Adrenal gland (tissue), 12 donors: ENCODE results near the gene DLGAP1. TPM values are rescaled to one million over a fixed set of nuclear protein-coding genes. Genes with fewer than 3 reads are reported as not detected.

ENCODE experiments used
- DNase-seq, 7 donors: peaks; one replicate each; pipeline ENCODE4 v3.0.0-alpha.2; 2019 to 2020
- H3K27ac ChIP-seq, 5 donors: fragments of 200-600 bp; sonication (generic) in 4 of 5; 1 replicate in 3 of 5; 2 replicates in 2 of 5; pipeline versions ENCODE4 v1.5.1 to v1.8.0; 2016 to 2020; ENCODE audit warnings: mild to moderate bottlenecking in 1 of 5
- H3K27me3 ChIP-seq: fragments of 200-600 bp; 2 replicates; pipeline ENCODE4 v1.8.0; 2021
- H3K36me3 ChIP-seq, 2 donors: fragments of 200-600 bp; replicated peaks in 1 of 2; 1 replicate in 1 of 2; 2 replicates in 1 of 2; pipeline versions ENCODE4 v1.5.1 to v1.8.0; 2018 to 2022
- H3K4me1 ChIP-seq, 2 donors: fragments of 200-600 bp; replicated peaks in 1 of 2; 1 replicate in 1 of 2; 2 replicates in 1 of 2; pipeline versions ENCODE4 v1.5.1 to v1.8.0; 2018 to 2021
- H3K4me3 ChIP-seq, 4 donors: fragments of 200-600 bp; sonication (generic) in 3 of 4; one replicate each; pipeline ENCODE4 v1.5.1; 2016 to 2018
- H3K9me3 ChIP-seq, 3 donors: fragments of 200-600 bp; sonication (generic) in 1 of 3; replicated peaks in 1 of 3; 1 replicate in 2 of 3; 2 replicates in 1 of 3; pipeline versions ENCODE4 v1.5.1 to v1.8.0; 2016 to 2021
- POLR2A ChIP-seq, 2 donors: fragments of 450-650 bp; IDR thresholded peaks; one replicate each; pipeline ENCODE4 v1.6.1; 2017; ENCODE audit warnings: antibody characterized with exemption in 2 of 2, mild to moderate bottlenecking in 2 of 2, moderate library complexity in 1 of 2
- WGBS, 4 donors: extraction: QIAGEN DNeasy Blood & Tissue Kit in 2 of 4; methylation state at CpG; one replicate each; pipeline versions ENCODE4 v1.1.5 to v1.1.7; 2013 to 2017; 5-methylcytosine and 5-hydroxymethylcytosine counted together
- intact Hi-C, 2 donors: fragments of 100-400 bp; cut with DNase I; formaldehyde crosslinking; loops; one replicate each; pipeline versions ENCODE4 v1.14.1 to v1.15.0; 2022 to 2023
- polyA plus RNA-seq, 3 donors: library from polyadenylated mRNA; stranded (reverse); fragments of 200-250 nt in 2 of 3; fragments of 350-450 nt in 1 of 3; fragmentation: Illumina TruSeq in 1 of 3; extraction: RNeasy Lipid Tissue Mini Kit (QIAGEN cat#74804) in 1 of 3; gene quantifications; one replicate each; pipeline ENCODE4 v1.2.3, GENCODE V29; 2013 to 2014
- total RNA-seq, 9 donors: library from RNA; depleted of rRNA in 4 of 9; stranded (reverse); fragments of >200 nt in 4 of 9; fragments of 120-200 nt in 1 of 9; fragmentation: NEBNext Ultra II Directional in 1 of 9; extraction: Animal tissue kit (Norgen Biotek cat#: 25700) in 1 of 9; gene quantifications; one replicate each; pipeline versions ENCODE4 v1.1.0 to v1.2.4, GENCODE V29; 2013 to 2023
- TF ChIP-seq, protein P1 (sequence below), 6 experiments: fragments of 450-650 bp in 4 of 6; fragments of 200-600 bp in 2 of 6; sonication (generic) in 1 of 6; IDR thresholded peaks; 1 replicate in 5 of 6; 2 replicates in 1 of 6; pipeline versions ENCODE4 v1.5.1 to v1.8.0; 2016 to 2021; ENCODE audit warnings: antibody characterized with exemption in 6 of 6, mild to moderate bottlenecking in 2 of 6, moderate library complexity in 1 of 6
- donor health status: healthy with polysubstance abuse.
- donor health status: Bipolar disorder and iron deficiency.
- donor health status: DM: yes; HTN: yes; CAD: no.
- donor health status: DM: no; HTN: no; CAD: no.
- donor health status: DM: no; HTN: no; CAD: no.
- donor health status: DM: yes; HTN: yes; CAD: no.

DLGAP1 gene
- total and polyA plus RNA-seq, 12 donors: 1.7 to 30.9 (median 12.9) TPM

DNA sequence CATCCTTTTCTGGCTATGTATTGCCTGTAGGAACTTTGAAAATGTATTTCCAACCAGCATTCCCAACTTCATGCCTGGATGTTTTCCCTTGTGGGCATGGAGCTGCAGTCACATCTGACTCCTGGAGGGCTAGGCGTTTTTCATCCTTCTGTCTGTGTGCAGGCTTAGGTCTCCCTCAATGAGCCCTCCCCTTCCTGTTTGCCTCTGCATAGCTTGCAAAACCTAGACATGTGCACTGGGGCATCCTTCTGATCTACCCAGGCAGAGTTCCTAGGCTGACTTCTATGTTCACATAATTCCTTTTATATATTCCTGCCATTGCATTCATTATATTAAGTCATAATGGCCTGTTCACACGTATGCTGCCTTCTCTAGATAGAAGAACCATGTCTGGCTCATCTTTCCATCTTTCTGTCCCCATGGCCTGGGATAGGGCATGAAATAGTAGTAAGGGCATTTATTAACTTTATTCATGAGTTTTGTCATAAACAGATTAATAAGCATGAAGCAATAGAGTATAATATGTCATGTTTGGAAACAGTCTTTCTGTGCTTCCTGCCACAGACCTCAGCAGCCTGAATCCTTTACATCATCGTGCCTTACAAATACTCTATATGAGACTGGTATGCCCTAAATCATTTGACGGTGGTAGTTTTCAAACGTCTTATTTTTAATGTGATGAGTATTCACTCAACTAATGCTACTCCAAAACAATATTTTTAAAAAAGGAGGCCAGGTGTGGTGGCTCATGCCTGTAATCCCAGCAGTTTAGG is 809.5 kb downstream of the DLGAP1 start:
- no peaks in the 10 kb centered on the region for H3K36me3 ChIP-seq
- H3K27ac ChIP-seq: no peak overlapping the region
- H3K27me3 ChIP-seq: no peaks in the 10 kb centered on the region
- 81 to 88% (median 84%) methylated on average over 5 of the region's 5 CpGs for WGBS, 4 donors
- TF ChIP-seq, protein P1, sequence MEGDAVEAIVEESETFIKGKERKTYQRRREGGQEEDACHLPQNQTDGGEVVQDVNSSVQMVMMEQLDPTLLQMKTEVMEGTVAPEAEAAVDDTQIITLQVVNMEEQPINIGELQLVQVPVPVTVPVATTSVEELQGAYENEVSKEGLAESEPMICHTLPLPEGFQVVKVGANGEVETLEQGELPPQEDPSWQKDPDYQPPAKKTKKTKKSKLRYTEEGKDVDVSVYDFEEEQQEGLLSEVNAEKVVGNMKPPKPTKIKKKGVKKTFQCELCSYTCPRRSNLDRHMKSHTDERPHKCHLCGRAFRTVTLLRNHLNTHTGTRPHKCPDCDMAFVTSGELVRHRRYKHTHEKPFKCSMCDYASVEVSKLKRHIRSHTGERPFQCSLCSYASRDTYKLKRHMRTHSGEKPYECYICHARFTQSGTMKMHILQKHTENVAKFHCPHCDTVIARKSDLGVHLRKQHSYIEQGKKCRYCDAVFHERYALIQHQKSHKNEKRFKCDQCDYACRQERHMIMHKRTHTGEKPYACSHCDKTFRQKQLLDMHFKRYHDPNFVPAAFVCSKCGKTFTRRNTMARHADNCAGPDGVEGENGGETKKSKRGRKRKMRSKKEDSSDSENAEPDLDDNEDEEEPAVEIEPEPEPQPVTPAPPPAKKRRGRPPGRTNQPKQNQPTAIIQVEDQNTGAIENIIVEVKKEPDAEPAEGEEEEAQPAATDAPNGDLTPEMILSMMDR (IDR thresholded peaks at IDR 0.05): no peak
- TF ChIP-seq POLR2A (IDR thresholded peaks at IDR 0.05): no peak
- H3K4me1 ChIP-seq: peaks cover 16 to 25% of the 10 kb centered on the region in 2 donors
- intact Hi-C loops: no loop called here
- no peaks in the 10 kb centered on the region for H3K9me3 ChIP-seq
- no peak overlapping the region for H3K4me3 ChIP-seq
- no peak for DNase-seq

DNA sequence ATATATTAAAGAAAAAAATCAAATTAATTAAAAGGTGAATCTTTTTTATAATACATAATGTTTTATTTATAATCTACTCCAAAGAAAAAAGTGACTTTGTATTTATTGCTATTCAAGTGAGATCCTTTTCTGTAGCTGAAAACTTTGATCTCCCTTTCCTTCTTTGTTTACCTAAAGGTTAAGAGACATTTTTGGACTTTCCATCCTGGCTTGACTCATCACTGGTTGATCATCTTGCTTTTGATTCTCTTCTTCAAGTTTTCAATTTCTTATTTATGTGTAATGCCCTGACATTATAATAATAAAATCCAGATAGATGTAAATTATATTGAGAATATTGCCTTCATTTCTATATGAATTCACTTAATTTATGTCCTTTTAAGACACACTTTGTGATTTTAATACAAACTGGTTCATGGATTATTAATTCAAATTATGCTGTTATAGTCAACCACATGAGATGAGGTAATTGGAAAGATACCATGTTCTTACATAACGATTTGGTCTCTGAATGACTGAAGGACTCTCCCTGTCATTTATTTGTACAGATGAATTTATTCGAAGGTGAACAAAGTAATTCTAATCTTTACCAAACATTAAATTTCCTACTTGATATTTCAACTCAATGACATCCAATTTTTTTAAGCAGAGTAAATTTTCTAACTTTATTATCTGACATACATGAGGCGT is 820.7 kb downstream of the DLGAP1 start:
- Histone ChIP-seq H3K9me3 (no peaks in the 10 kb centered on the region), H3K4me1 (no peaks in the 10 kb centered on the region), H3K27me3 (no peaks in the 10 kb centered on the region), H3K36me3 (no peaks in the 10 kb centered on the region), H3K4me3 (no peak overlapping the region), H3K27ac (no peak overlapping the region)
- TF ChIP-seq, protein P1 (IDR thresholded peaks at IDR 0.05): no peak
- intact Hi-C loops: no loop called here
- DNase-seq: no peak
- WGBS, 4 donors: 62 to 67% (median 65%) methylated on average over 3 of the region's 3 CpGs

DNA sequence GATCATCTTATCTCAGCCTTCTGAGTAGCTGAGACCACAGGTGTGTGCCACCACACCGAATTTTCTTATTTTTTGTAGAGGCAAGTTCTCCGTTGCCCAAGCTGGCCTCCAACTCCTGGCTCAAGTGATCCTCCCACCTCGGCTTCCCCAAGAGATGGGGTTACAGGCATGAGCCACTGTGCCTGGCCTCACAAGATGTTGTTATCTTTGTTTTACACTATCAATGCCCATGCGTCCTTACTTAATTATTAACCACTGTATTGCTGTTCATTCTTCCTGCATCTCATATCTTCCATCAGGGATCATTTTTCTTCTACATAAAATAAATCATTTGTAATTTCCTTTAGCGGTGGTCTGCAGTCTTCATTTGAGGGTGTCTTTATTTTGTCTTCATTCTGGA is 823.2 kb downstream of the DLGAP1 start:
- Histone ChIP-seq H3K4me1 (no peaks in the 10 kb centered on the region), H3K36me3 (no peaks in the 10 kb centered on the region), H3K4me3 (no peak overlapping the region), H3K27me3 (no peaks in the 10 kb centered on the region), H3K27ac (no peak overlapping the region), H3K9me3 (no peaks in the 10 kb centered on the region)
- TF ChIP-seq POLR2A (IDR thresholded peaks at IDR 0.05): no peak
- TF ChIP-seq, protein P1 (IDR thresholded peaks at IDR 0.05): no peak
- no peak for DNase-seq
- 85 to 94% (median 89%) methylated on average over 5 of the region's 5 CpGs for WGBS, 4 donors
- intact Hi-C loops: no loop called here

DNA sequence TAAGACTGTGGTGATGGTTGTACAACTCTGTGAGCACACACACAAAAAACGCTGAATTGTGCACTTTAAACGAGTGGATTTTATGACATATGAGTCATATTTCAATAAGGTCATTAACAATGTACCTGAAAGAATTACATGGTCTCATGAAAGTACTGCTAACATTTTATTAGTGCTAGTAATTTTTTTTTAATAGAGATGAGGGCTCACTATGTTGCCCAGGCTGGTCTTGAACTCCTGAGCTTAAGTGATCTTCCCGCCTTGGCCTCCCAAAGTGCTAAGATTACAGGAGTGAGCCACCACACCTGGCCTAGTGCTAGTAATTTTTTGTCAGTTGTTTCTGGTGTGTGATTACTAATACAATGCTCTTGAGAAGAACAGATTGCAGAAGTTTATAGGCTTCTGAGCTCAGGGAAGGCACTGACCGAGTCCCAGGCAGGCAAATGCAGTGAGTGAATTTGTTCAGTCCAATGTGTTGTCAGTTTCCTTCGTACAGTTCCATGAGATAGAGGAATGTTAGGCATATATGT is 828.1 kb downstream of the DLGAP1 start:
- 78 to 83% (median 80%) methylated on average over 5 of the region's 5 CpGs for WGBS, 4 donors
- no peak for TF ChIP-seq POLR2A (IDR thresholded peaks at IDR 0.05)
- TF ChIP-seq, protein P1 (IDR thresholded peaks at IDR 0.05): no peak

More for the DNA sequence above, 828.1 kb downstream of the DLGAP1 start:
- DNase-seq: no peak
- no peak overlapping the region for H3K4me3 ChIP-seq
- H3K9me3 ChIP-seq: no peaks in the 10 kb centered on the region
- intact Hi-C loops: no loop called here
- no peak overlapping the region for H3K27ac ChIP-seq
- peaks cover 9 to 32% of the 10 kb centered on the region in 2 donors for H3K4me1 ChIP-seq
- no peaks in the 10 kb centered on the region for H3K27me3 ChIP-seq
- H3K36me3 ChIP-seq: no peaks in the 10 kb centered on the region
